PC-3 (cell line): ENCODE data around the gene THAP7. TPM values are rescaled to one million over a fixed set of nuclear protein-coding genes. Genes with fewer than 3 reads are reported as not detected.

Source experiments
- ATAC-seq: fragments of 200-7000 bp; cut with Tn5 transposase; 2 replicates; pipeline ENCODE4 v1.9.1; 2020; ENCODE audit warnings: mild to moderate bottlenecking, moderate library complexity
- BruUV-seq: library from RNA; stranded (reverse); fragments of 400-500 nt; replicated peaks from 2 replicates; lab custom pipeline; 2021; lab: Mats Ljungman, UMichigan
- CTCF ChIA-PET: fragments of 300-600 bp; sonication (Branson Sonifier 250); formaldehyde crosslinking; loops from one replicate; lab custom pipeline; 2022; ENCODE audit warnings: antibody characterized with exemption; lab: Charles Lee
- POLR2A ChIA-PET: fragments of 300-600 bp; sonication (Branson Sonifier 250); formaldehyde crosslinking; loops from one replicate; lab custom pipeline; 2022; ENCODE audit warnings: antibody characterized with exemption; ENCODE audit not compliant: unreplicated experiment; lab: Charles Lee
- DNase-seq: peaks from one replicate; pipeline ENCODE4 v3.0.0-alpha.2; 2015
- H2AFZ ChIP-seq: fragments of 300-600 bp; sonication (generic); 2 replicates; pipeline ENCODE4 v1.6.0; 2016; ENCODE audit warnings: antibody characterized with exemption, low read length
- H3F3A ChIP-seq: fragments of 300-600 bp; sonication (generic); one replicate; pipeline ENCODE4 v1.6.0; 2017; ENCODE audit warnings: antibody characterized with exemption, low read length, control low read depth, mild to moderate bottlenecking; ENCODE audit not compliant: unreplicated experiment
- H3K27ac ChIP-seq: fragments of 300-600 bp; sonication (generic); 2 replicates; pipeline ENCODE4 v1.5.1; 2016; ENCODE audit warnings: mild to moderate bottlenecking, low read length
- H3K27me3 ChIP-seq: fragments of 300-600 bp; sonication (generic); 2 replicates; pipeline ENCODE4 v1.6.1; 2016; ENCODE audit warnings: low read length, mixed read lengths
- H3K36me3 ChIP-seq: fragments of 300-600 bp; sonication (generic); 2 replicates; pipeline ENCODE4 v1.6.1; 2016; ENCODE audit warnings: low read depth, mixed run types, low read length, mixed read lengths
- H3K4me1 ChIP-seq: fragments of 300-600 bp; sonication (generic); 2 replicates; pipeline ENCODE4 v1.5.1; 2016; ENCODE audit warnings: low read length; ENCODE audit not compliant: insufficient read depth
- H3K4me2 ChIP-seq: fragments of 300-600 bp; sonication (generic); 2 replicates; pipeline ENCODE4 v1.6.0; 2016; ENCODE audit warnings: low read length
- H3K4me3 ChIP-seq: fragments of 300-600 bp; sonication (generic); 2 replicates; pipeline ENCODE4 v1.5.1; 2016; ENCODE audit warnings: mild to moderate bottlenecking, low read length, mixed read lengths
- H3K79me2 ChIP-seq: fragments of 300-600 bp; sonication (generic); 2 replicates; pipeline ENCODE4 v1.6.1; 2017; ENCODE audit warnings: low read length, mixed read lengths
- H3K9ac ChIP-seq: fragments of 300-600 bp; sonication (generic); 2 replicates; pipeline ENCODE4 v1.6.0; 2016; ENCODE audit warnings: mild to moderate bottlenecking, low read length
- H3K9me2 ChIP-seq: fragments of 300-600 bp; sonication (generic); replicated peaks from 2 replicates; pipeline ENCODE4 v1.6.1; 2016; ENCODE audit warnings: mixed run types, low read length, mixed read lengths
- H3K9me3 ChIP-seq: fragments of 300-600 bp; sonication (generic); 2 replicates; pipeline ENCODE4 v1.6.1; 2016; ENCODE audit warnings: low read length, mixed read lengths
- H4K20me1 ChIP-seq: fragments of 300-600 bp; sonication (generic); 2 replicates; pipeline ENCODE4 v1.6.1; 2016; ENCODE audit warnings: low read length, mixed read lengths
- EZH2 ChIP-seq: fragments of 300-600 bp; sonication (generic); IDR thresholded peaks from one replicate; pipeline ENCODE4 v1.6.1; 2017; ENCODE audit warnings: antibody characterized with exemption, mild to moderate bottlenecking, low read length; ENCODE audit not compliant: unreplicated experiment
- EZH2phosphoT487 ChIP-seq: fragments of 300-600 bp; sonication (generic); IDR thresholded peaks from 2 replicates; pipeline ENCODE4 v1.6.1; 2018; ENCODE audit warnings: mild to moderate bottlenecking, antibody characterized with exemption, low read length, borderline replicate concordance
- intact Hi-C: fragments of 100-400 bp; cut with micrococcal nuclease; formaldehyde crosslinking; loops from 2 replicates; pipeline ENCODE4 v1.9.0; 2023
- total RNA-seq: library from RNA; depleted of rRNA; stranded (reverse); fragments of >200 nt; gene quantifications from 2 replicates; pipeline ENCODE4 v1.2.3, GENCODE V29; 2014
- TF ChIP-seq, protein P1 (sequence below): fragments of 300-600 bp; sonication (generic); conservative IDR thresholded peaks from 2 replicates; pipeline ENCODE4 v1.5.1; 2017; ENCODE audit warnings: antibody characterized with exemption, low read depth, mild to moderate bottlenecking, low read length

The THAP7 gene
- total RNA-seq, 1 experiment from 2014 or later: 43.0 TPM

DNA sequence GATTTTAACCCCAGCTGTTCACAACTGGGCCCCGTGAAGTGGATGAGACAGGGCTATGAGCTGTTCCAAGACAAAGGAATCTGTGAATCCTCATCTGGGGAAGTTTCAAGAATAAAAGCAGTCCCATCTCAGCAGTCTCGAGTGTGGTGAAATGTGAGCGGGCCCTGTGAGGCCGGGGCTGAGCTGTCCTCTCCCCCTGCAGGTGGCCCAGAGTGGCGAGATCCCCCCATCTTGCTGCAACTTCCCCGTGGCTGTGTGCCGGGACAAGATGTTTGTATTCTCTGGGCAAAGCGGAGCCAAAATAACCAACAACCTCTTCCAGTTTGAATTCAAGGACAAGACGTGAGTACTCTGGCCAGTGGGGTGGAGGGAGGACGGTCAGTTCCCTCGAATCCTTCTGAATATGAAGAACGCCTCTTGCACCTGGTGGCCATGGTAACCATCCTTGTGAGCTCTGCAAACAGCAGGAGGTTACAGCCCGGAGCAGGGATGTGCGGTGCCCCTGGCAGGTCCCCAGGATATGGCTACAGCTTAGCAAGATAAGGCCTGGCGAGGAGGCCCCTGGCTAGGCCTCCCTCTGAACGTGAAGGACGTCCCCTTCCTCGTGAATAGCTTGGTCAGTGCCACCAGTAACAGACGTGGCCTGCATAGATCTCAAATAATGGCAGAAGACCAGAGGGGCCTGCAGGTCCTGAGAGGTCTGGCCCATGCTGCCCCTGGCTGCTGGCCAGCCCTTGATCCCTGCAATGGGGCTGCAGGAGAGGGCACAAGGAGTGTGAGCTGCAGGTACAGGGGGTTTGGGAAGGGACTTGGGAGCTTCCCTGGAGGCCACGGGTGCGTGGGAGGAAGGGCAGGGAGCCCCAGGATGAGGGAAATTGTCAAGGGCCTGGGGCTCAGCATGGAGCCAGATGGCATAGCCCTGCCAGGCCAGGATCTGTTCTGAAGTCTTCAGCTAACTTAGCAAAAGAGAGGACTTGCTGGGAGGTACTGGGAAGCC lies 11.4 kb downstream of the THAP7 start:
- Histone ChIP-seq H3K27ac (no peak overlapping the region), H3K9me2 (no peaks in the 10 kb centered on the region), H3K4me2 (no peak overlapping the region), H3K36me3 (no peaks in the 10 kb centered on the region; the same call in 1 of the 2 replicates), H3K79me2 (no peaks in the 10 kb centered on the region), H2AFZ (no peak overlapping the region), H3K9me3 (no peaks in the 10 kb centered on the region), H3F3A (no peaks in the 10 kb centered on the region), H3K9ac (no peak overlapping the region), H4K20me1 (no peaks in the 10 kb centered on the region), H3K27me3 (no peaks in the 10 kb centered on the region), H3K4me1 (no peaks in the 10 kb centered on the region), H3K4me3 (no peak overlapping the region)
- ATAC-seq: no peak
- no TSS peak for BruUV-seq
- ChIA-PET POLR2A (no interaction called here), CTCF (no interaction called here)
- DNase-seq: no peak
- intact Hi-C loops: no loop called here
- TF ChIP-seq, protein P1, sequence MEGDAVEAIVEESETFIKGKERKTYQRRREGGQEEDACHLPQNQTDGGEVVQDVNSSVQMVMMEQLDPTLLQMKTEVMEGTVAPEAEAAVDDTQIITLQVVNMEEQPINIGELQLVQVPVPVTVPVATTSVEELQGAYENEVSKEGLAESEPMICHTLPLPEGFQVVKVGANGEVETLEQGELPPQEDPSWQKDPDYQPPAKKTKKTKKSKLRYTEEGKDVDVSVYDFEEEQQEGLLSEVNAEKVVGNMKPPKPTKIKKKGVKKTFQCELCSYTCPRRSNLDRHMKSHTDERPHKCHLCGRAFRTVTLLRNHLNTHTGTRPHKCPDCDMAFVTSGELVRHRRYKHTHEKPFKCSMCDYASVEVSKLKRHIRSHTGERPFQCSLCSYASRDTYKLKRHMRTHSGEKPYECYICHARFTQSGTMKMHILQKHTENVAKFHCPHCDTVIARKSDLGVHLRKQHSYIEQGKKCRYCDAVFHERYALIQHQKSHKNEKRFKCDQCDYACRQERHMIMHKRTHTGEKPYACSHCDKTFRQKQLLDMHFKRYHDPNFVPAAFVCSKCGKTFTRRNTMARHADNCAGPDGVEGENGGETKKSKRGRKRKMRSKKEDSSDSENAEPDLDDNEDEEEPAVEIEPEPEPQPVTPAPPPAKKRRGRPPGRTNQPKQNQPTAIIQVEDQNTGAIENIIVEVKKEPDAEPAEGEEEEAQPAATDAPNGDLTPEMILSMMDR: no peak
- no peak for TF ChIP-seq EZH2phosphoT487
- no peak for TF ChIP-seq EZH2

DNA sequence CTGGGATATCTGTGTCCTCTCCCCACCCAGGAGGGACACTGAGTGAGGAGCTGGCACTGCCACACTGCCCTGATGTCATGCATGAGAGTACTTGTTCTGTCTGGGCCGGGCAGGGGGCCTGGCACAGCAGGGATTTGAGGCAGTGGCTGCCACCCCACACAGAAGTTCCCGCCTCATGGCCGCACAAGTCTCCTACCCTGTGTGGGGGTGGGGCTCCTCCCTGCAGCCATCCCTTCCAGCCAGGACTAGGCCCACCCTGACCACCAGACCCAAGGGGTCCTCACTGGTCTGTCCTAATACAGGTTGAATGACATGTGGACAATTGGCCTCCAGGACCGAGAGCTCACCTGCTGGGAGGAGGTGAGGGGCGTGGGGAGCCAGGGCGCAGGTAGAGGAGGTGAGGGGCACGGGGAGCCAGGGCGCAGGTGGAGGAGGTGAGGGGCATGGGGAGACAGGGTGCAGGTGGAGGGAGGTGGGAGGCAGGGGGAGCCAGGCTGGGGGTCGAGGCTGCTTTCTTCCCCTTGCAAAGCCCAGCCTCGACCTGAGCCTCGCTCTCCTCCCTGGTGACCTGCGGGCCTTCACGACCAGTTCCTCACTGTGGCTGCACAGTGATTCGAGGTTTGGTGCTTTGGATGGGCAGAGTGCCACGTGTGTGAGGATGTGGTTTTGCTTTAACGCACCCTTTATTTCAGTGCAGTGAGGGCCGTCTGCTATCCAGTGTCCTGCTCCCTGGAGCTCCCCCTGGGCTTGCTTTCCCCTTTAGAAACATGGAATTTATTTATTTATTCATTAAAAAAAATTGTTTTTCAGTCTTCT lies 12.4 kb downstream of the THAP7 start:
- Histone ChIP-seq H3K9me2 (no peaks in the 10 kb centered on the region), H4K20me1 (no peaks in the 10 kb centered on the region), H3F3A (no peaks in the 10 kb centered on the region), H3K27me3 (no peaks in the 10 kb centered on the region), H2AFZ (no peak overlapping the region), H3K4me2 (no peak overlapping the region), H3K27ac (no peak overlapping the region), H3K9me3 (no peaks in the 10 kb centered on the region), H3K36me3 (no peaks in the 10 kb centered on the region; the same call in 1 of the 2 replicates), H3K4me1 (no peaks in the 10 kb centered on the region), H3K4me3 (no peak overlapping the region), H3K9ac (no peak overlapping the region), H3K79me2 (no peaks in the 10 kb centered on the region)
- POLR2A ChIA-PET: no interaction called here
- CTCF ChIA-PET: interaction anchor here (0.6 kb wide), 1 partner anchor 657 kb away, joined by 4 read pairs; no protein-coding TSS in a partner anchor
- BruUV-seq: no TSS peak
- ATAC-seq (no peak; the same call in 1 of the 2 replicates), DNase-seq (no peak)
- intact Hi-C loops: no loop called here
- TF ChIP-seq, protein P1: no peak
